ENCODE results near the gene FILIP1L. TPM values are rescaled to one million over a fixed set of nuclear protein-coding genes. Genes with fewer than 3 reads are reported as not detected.
"Not testable (repeated sequence)": the region's sequence is repeated elsewhere in the genome, so short reads cannot be mapped to it uniquely, and the experiment has no call there.

FILIP1L gene
- total RNA-seq, 1 donor from 2014 or later, result 29.2 TPM

- H3K9me3 ChIP-seq (ENCODE audit: control insufficient read depth in 3 of 3, low read length in 3 of 3), result no peaks in the 10 kb centered on the region
- H3K4me1 ChIP-seq (ENCODE audit: control insufficient read depth in 3 of 3, insufficient read depth in 3 of 3, low read length in 3 of 3), result peaks cover 61 to 68% (median 67%) of the 10 kb centered on the region in 3 donors
- H3K27ac ChIP-seq (ENCODE audit: low read depth, low read length), result peak overlapping the region; percentile 90
- H3K36me3 ChIP-seq (ENCODE audit: control insufficient read depth in 3 of 3, insufficient read depth in 3 of 3, low read length in 3 of 3), result peaks cover 0 to 2% (median 0%) of the 10 kb centered on the region in 3 donors
- peak overlapping the region in 2 of 3 donors; percentile 32 to 41 for H3K4me3 ChIP-seq (ENCODE audit: low read length in 3 of 3)
- no peak overlapping the region for H3K9ac ChIP-seq (ENCODE audit: low read depth in 1 of 3, low read length in 3 of 3)
- no peaks in the 10 kb centered on the region for H3K27me3 ChIP-seq (ENCODE audit: control insufficient read depth in 3 of 3, insufficient read depth in 3 of 3, low read length in 3 of 3)
Observed at GRCh38 chr3:100104442-100104798, 9.9 kb downstream of the FILIP1L start.

- Histone ChIP-seq H3K27ac (ENCODE audit: low read depth, low read length) (peak overlapping the region; percentile 90), H3K4me3 (ENCODE audit: low read length in 3 of 3) (peak overlapping the region; percentile 26 to 41 (median 32)), H3K9ac (ENCODE audit: low read depth in 1 of 3, low read length in 3 of 3) (peak overlapping the region in 2 of 3 donors; percentile 14 to 63), H3K27me3 (ENCODE audit: control insufficient read depth in 3 of 3, insufficient read depth in 3 of 3, low read length in 3 of 3) (no peaks in the 10 kb centered on the region), H3K36me3 (ENCODE audit: control insufficient read depth in 3 of 3, insufficient read depth in 3 of 3, low read length in 3 of 3) (peaks cover 0 to 2% (median 0%) of the 10 kb centered on the region in 3 donors), H3K9me3 (ENCODE audit: control insufficient read depth in 3 of 3, low read length in 3 of 3) (no peaks in the 10 kb centered on the region), H3K4me1 (ENCODE audit: control insufficient read depth in 3 of 3, insufficient read depth in 3 of 3, low read length in 3 of 3) (peaks cover 66 to 71% (median 67%) of the 10 kb centered on the region in 3 donors)
Observed at GRCh38 chr3:100103558-100104441, 10.5 kb downstream of the FILIP1L start.

DNA sequence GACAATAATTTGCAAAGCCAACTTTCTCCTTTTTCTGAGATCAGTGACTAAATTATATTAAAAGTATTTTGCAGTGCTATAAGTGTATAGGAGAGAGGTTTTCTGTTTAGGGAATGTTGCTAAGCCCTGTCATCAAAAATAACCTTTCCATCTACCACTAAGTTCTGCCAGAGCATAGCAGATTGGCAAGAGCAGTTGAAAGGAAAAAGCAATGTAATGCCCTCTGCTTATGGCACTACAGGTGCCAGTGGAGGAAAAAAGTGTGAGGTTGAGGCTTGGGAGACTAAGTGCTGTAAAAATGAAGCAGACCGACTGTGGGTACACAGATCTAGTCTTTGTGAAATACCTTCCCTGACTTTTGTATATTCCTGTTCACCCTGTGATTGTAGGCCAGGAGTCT, 11.5 kb downstream of the FILIP1L start:
- peak overlapping the region in 2 of 3 donors; percentile 31 to 37 for H3K4me3 ChIP-seq (ENCODE audit: low read length in 3 of 3)
- peak overlapping the region in 2 of 3 donors; percentile 24 to 63 for H3K9ac ChIP-seq (ENCODE audit: low read depth in 1 of 3, low read length in 3 of 3)
- peaks cover 0 to 2% (median 0%) of the 10 kb centered on the region in 3 donors for H3K36me3 ChIP-seq (ENCODE audit: control insufficient read depth in 3 of 3, insufficient read depth in 3 of 3, low read length in 3 of 3)
- peak overlapping the region; percentile 90 for H3K27ac ChIP-seq (ENCODE audit: low read depth, low read length)
- no peaks in the 10 kb centered on the region for H3K9me3 ChIP-seq (ENCODE audit: control insufficient read depth in 3 of 3, low read length in 3 of 3)
- peaks cover 69 to 74% (median 70%) of the 10 kb centered on the region in 3 donors for H3K4me1 ChIP-seq (ENCODE audit: control insufficient read depth in 3 of 3, insufficient read depth in 3 of 3, low read length in 3 of 3)
- H3K27me3 ChIP-seq (ENCODE audit: control insufficient read depth in 3 of 3, insufficient read depth in 3 of 3, low read length in 3 of 3), result no peaks in the 10 kb centered on the region

DNA sequence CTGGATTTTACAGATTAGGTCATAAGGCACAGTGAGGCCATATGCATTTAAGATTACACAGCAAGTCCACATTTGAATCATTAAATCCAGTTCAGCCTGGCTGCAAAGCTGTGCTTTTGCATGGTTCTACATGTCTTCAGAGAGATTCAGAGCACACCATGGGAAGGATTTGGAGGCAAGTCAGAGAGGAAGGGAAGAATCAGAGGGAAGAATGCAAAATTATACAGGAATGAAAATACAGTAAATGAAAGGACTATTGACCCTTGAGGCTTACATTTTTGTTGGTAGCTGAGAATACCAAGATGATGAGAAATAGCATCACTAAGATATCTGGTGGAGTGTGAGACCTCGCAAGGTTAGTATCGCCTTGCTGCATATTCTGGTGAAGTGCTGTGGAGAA, 13.9 kb downstream of the FILIP1L start:
- Histone ChIP-seq H3K4me1 (ENCODE audit: control insufficient read depth in 3 of 3, insufficient read depth in 3 of 3, low read length in 3 of 3) (peaks cover 53 to 60% (median 58%) of the 10 kb centered on the region in 3 donors), H3K27ac (ENCODE audit: low read depth, low read length) (peak overlapping the region; percentile 82)

DNA sequence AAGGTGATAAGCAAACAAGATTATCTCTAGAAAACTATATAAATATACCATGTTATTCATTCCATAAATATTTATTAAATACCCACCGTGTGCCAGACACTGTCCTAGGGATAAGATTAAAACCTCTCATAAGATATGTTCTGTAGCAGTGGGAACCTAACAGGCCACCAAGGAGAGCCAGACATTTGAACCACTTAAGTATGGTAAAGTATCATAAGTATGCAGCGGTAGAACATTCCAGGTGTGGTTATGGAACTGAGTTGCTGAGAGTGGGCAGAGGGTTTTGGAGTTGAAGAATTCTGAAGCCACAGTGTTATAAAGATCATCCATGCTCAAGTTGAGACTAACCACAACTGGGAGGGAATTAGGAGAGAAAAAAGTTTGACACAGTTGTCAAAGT, 14.7 kb downstream of the FILIP1L start:
- Histone ChIP-seq H3K4me1 (ENCODE audit: control insufficient read depth in 3 of 3, insufficient read depth in 3 of 3, low read length in 3 of 3) (peaks cover 45 to 55% (median 53%) of the 10 kb centered on the region in 3 donors), H3K9ac (ENCODE audit: low read depth in 1 of 3, low read length in 3 of 3) (peak overlapping the region in 1 of 3 donors; percentile 48), H3K4me3 (ENCODE audit: low read length in 3 of 3) (no peak overlapping the region), H3K9me3 (ENCODE audit: control insufficient read depth in 3 of 3, low read length in 3 of 3) (no peaks in the 10 kb centered on the region), H3K36me3 (ENCODE audit: control insufficient read depth in 3 of 3, insufficient read depth in 3 of 3, low read length in 3 of 3) (peaks cover 0 to 2% (median 0%) of the 10 kb centered on the region in 3 donors), H3K27me3 (ENCODE audit: control insufficient read depth in 3 of 3, insufficient read depth in 3 of 3, low read length in 3 of 3) (no peaks in the 10 kb centered on the region), H3K27ac (ENCODE audit: low read depth, low read length) (peak overlapping the region; percentile 82)

More for the DNA sequence above, 13.9 kb downstream of the FILIP1L start:
- H3K4me3 ChIP-seq (ENCODE audit: low read length in 3 of 3), result no peak overlapping the region
- no peaks in the 10 kb centered on the region for H3K9me3 ChIP-seq (ENCODE audit: control insufficient read depth in 3 of 3, low read length in 3 of 3)
- H3K36me3 ChIP-seq (ENCODE audit: control insufficient read depth in 3 of 3, insufficient read depth in 3 of 3, low read length in 3 of 3), result peaks cover 0 to 2% (median 0%) of the 10 kb centered on the region in 3 donors
- no peaks in the 10 kb centered on the region for H3K27me3 ChIP-seq (ENCODE audit: control insufficient read depth in 3 of 3, insufficient read depth in 3 of 3, low read length in 3 of 3)
- no peak overlapping the region for H3K9ac ChIP-seq (ENCODE audit: low read depth in 1 of 3, low read length in 3 of 3)

GRCh38 chr3:100098784-100099070, 15.6 kb downstream of the FILIP1L start:
- H3K27ac ChIP-seq (ENCODE audit: low read depth, low read length), result peak overlapping the region; percentile 82
- H3K4me3 ChIP-seq (ENCODE audit: low read length in 3 of 3), result peak overlapping the region; percentile 12 to 34 (median 15)
- peaks cover 37 to 50% (median 44%) of the 10 kb centered on the region in 3 donors for H3K4me1 ChIP-seq (ENCODE audit: control insufficient read depth in 3 of 3, insufficient read depth in 3 of 3, low read length in 3 of 3)
- H3K9me3 ChIP-seq (ENCODE audit: control insufficient read depth in 3 of 3, low read length in 3 of 3), result no peaks in the 10 kb centered on the region
- H3K36me3 ChIP-seq (ENCODE audit: control insufficient read depth in 3 of 3, insufficient read depth in 3 of 3, low read length in 3 of 3), result no peaks in the 10 kb centered on the region
- peak overlapping the region; percentile 12 to 66 (median 65) for H3K9ac ChIP-seq (ENCODE audit: low read depth in 1 of 3, low read length in 3 of 3)
- H3K27me3 ChIP-seq (ENCODE audit: control insufficient read depth in 3 of 3, insufficient read depth in 3 of 3, low read length in 3 of 3), result no peaks in the 10 kb centered on the region

DNA sequence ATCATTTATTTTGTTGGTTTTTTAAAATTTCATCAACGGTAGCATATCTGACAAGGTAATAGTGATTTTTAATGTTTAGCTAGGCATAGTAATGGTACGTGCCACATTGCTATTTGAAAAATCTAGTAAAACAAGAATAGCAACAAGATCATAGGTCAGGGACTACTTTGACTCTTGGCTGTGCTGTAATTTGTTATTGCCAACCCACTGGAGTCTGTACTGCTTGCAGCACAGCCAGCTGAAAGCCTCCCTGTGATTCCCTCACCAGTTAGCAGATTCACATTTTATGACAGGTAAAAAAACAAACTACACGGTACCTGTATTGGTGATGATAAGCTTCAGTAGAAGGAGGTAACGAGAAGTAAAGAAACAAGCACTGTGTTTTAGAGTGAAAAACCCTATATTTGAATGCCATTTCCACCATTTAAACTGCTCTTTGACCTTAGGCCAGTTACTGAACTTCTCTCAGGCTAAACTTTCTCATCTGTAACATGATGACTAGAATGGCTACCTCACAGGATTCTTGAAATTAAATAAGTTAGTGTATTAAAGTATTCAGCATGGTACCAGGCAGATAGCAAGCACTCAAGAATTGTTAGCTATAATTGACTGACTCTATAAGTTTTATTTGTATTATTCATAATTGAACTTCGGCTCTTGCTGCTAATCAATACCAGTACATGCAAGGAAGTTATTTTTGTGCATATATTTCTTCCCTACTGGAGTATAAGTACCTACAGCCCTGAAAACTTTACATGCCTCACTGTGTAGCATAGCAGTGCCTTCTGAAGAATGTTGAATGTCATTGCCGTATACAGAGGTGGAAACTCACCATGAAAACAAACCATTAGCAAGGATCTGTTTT, 16.1 kb downstream of the FILIP1L start:
- peak overlapping the region; percentile 12 to 66 (median 65) for H3K9ac ChIP-seq (ENCODE audit: low read depth in 1 of 3, low read length in 3 of 3)
- peak overlapping the region; percentile 82 for H3K27ac ChIP-seq (ENCODE audit: low read depth, low read length)
- H3K27me3 ChIP-seq (ENCODE audit: control insufficient read depth in 3 of 3, insufficient read depth in 3 of 3, low read length in 3 of 3), result no peaks in the 10 kb centered on the region
- peak overlapping the region; percentile 12 to 34 (median 15) for H3K4me3 ChIP-seq (ENCODE audit: low read length in 3 of 3)
- peaks cover 35 to 50% (median 38%) of the 10 kb centered on the region in 3 donors for H3K4me1 ChIP-seq (ENCODE audit: control insufficient read depth in 3 of 3, insufficient read depth in 3 of 3, low read length in 3 of 3)
- no peaks in the 10 kb centered on the region for H3K36me3 ChIP-seq (ENCODE audit: control insufficient read depth in 3 of 3, insufficient read depth in 3 of 3, low read length in 3 of 3)
- H3K9me3 ChIP-seq (ENCODE audit: control insufficient read depth in 3 of 3, low read length in 3 of 3), result no peaks in the 10 kb centered on the region

- Histone ChIP-seq H3K9ac (ENCODE audit: low read depth in 1 of 3, low read length in 3 of 3) (peak overlapping the region; percentile 20 to 66 (median 58)), H3K27me3 (ENCODE audit: control insufficient read depth in 3 of 3, insufficient read depth in 3 of 3, low read length in 3 of 3) (no peaks in the 10 kb centered on the region), H3K27ac (ENCODE audit: low read depth, low read length) (peak overlapping the region; percentile 82), H3K4me1 (ENCODE audit: control insufficient read depth in 3 of 3, insufficient read depth in 3 of 3, low read length in 3 of 3) (peaks cover 27 to 40% (median 34%) of the 10 kb centered on the region in 3 donors), H3K36me3 (ENCODE audit: control insufficient read depth in 3 of 3, insufficient read depth in 3 of 3, low read length in 3 of 3) (no peaks in the 10 kb centered on the region), H3K9me3 (ENCODE audit: control insufficient read depth in 3 of 3, low read length in 3 of 3) (no peaks in the 10 kb centered on the region), H3K4me3 (ENCODE audit: low read length in 3 of 3) (peak overlapping the region; percentile 16 to 41 (median 33))
Observed at GRCh38 chr3:100096866-100097265, 17.4 kb downstream of the FILIP1L start.

- not testable (repeated sequence) for H3K27me3 ChIP-seq (ENCODE audit: control insufficient read depth in 3 of 3, insufficient read depth in 3 of 3, low read length in 3 of 3); H3K9me3 ChIP-seq (ENCODE audit: control insufficient read depth in 3 of 3, low read length in 3 of 3); H3K36me3 ChIP-seq (ENCODE audit: control insufficient read depth in 3 of 3, insufficient read depth in 3 of 3, low read length in 3 of 3); H3K9ac ChIP-seq (ENCODE audit: low read depth in 1 of 3, low read length in 3 of 3); H3K27ac ChIP-seq (ENCODE audit: low read depth, low read length)
- peaks cover 27 to 39% (median 33%) of the 10 kb centered on the region in 3 donors for H3K4me1 ChIP-seq (ENCODE audit: control insufficient read depth in 3 of 3, insufficient read depth in 3 of 3, low read length in 3 of 3)
- peak overlapping the region in 1 of 3 donors; percentile 23 for H3K4me3 ChIP-seq (ENCODE audit: low read length in 3 of 3)
Observed at GRCh38 chr3:100096286-100096685, 18.0 kb downstream of the FILIP1L start.

Measured in skeletal muscle tissue (tissue), 4 donors.